Neural cell (in vitro differentiated cells): ENCODE results near the gene SOCS7. TPM values are rescaled to one million over a fixed set of nuclear protein-coding genes. Genes with fewer than 3 reads are reported as not detected.

Experiments
- H2AFZ ChIP-seq: fragments of 200-600, 300-800 bp; sonication (generic), shearing (Covaris generic); 2 replicates; pipeline ENCODE4 v1.6.0; 2014; ENCODE audit warnings: low read depth, mild to moderate bottlenecking, antibody characterized with exemption, low read length, moderate library complexity
- H3F3A ChIP-seq: fragments of 200-600 bp; shearing (Covaris generic); 2 replicates; pipeline ENCODE4 v1.6.1; 2016; ENCODE audit warnings: mild to moderate bottlenecking, moderate library complexity, mixed read lengths, antibody characterized with exemption, low read length; ENCODE audit not compliant: insufficient read depth, poor library complexity, severe bottlenecking
- H3K27ac ChIP-seq: fragments of 200-600, 300-800 bp; sonication (generic), shearing (Covaris generic); 2 replicates; pipeline ENCODE4 v1.5.1; 2014; ENCODE audit warnings: mild to moderate bottlenecking, low read length, moderate library complexity
- H3K27me3 ChIP-seq: fragments of 300-800, 200-600 bp; sonication (generic), shearing (Covaris generic); 2 replicates; pipeline ENCODE4 v1.6.0; 2014; ENCODE audit warnings: mild to moderate bottlenecking, low read depth, low read length, moderate library complexity; ENCODE audit not compliant: insufficient read depth
- H3K36me3 ChIP-seq: fragments of 300-800, 200-600 bp; sonication (generic), shearing (Covaris generic); 2 replicates; pipeline ENCODE4 v1.5.1; 2014; ENCODE audit warnings: mild to moderate bottlenecking, antibody characterized with exemption, low read length, moderate library complexity; ENCODE audit not compliant: insufficient read depth
- H3K4me2 ChIP-seq: fragments of 300-800, 200-600 bp; sonication (generic), shearing (Covaris generic); 2 replicates; pipeline ENCODE4 v1.6.0; 2014; ENCODE audit warnings: mild to moderate bottlenecking, low read length
- H3K4me3 ChIP-seq: fragments of 300-800, 200-600 bp; sonication (generic), shearing (Covaris generic); 2 replicates; pipeline ENCODE4 v1.5.1; 2014; ENCODE audit warnings: mild to moderate bottlenecking, low read length, moderate library complexity
- H3K79me2 ChIP-seq: fragments of 200-600 bp; shearing (Covaris generic); replicated peaks from 2 replicates; pipeline ENCODE4 v1.6.0; 2014; ENCODE audit warnings: mild to moderate bottlenecking, low read length, moderate library complexity; ENCODE audit not compliant: insufficient read depth
- H3K9ac ChIP-seq: fragments of 300-800, 200-600 bp; sonication (generic), shearing (Covaris generic); 2 replicates; pipeline ENCODE4 v1.6.1; 2016; ENCODE audit warnings: mild to moderate bottlenecking, low read length, mixed read lengths
- H3K9me2 ChIP-seq: fragments of 200-600 bp; shearing (Covaris generic); 2 replicates; pipeline ENCODE4 v1.6.1; 2016; ENCODE audit warnings: mild to moderate bottlenecking, low read length, mixed read lengths; ENCODE audit not compliant: insufficient read depth
- H3K9me3 ChIP-seq: fragments of 200-600, 300-800 bp; sonication (generic), shearing (Covaris generic); 2 replicates; pipeline ENCODE4 v1.6.1; 2016; ENCODE audit warnings: mild to moderate bottlenecking, mixed run types, low read length, moderate library complexity, mixed read lengths
- H4K20me1 ChIP-seq: fragments of 200-600 bp; shearing (Covaris generic); 2 replicates; pipeline ENCODE4 v1.6.1; 2016; ENCODE audit warnings: mild to moderate bottlenecking, mixed run types; ENCODE audit not compliant: insufficient read depth
- EP300 ChIP-seq: fragments of 450-650 bp; conservative IDR thresholded peaks from 2 replicates; pipeline ENCODE4 v1.6.1; 2014; ENCODE audit warnings: antibody characterized with exemption, mild to moderate bottlenecking, moderate library complexity; ENCODE audit not compliant: poor library complexity, severe bottlenecking
- EZH2 ChIP-seq: fragments of 200-600, 300-800 bp; shearing (Covaris generic), sonication (generic); IDR thresholded peaks from 2 replicates; pipeline ENCODE4 v1.6.1; 2014; ENCODE audit warnings: antibody characterized with exemption, low read length, borderline replicate concordance, mild to moderate bottlenecking; ENCODE audit not compliant: insufficient read depth, poor library complexity, severe bottlenecking
- MXI1 ChIP-seq: fragments of 450-650 bp; conservative IDR thresholded peaks from 2 replicates; pipeline ENCODE4 v1.6.1; 2014; ENCODE audit warnings: antibody characterized with exemption, mild to moderate bottlenecking; ENCODE audit not compliant: poor library complexity, severe bottlenecking
- POLR2AphosphoS5 ChIP-seq: IDR thresholded peaks from 2 replicates; pipeline ENCODE4 v1.6.1; 2012
- RAD21 ChIP-seq: fragments of 450-650 bp; conservative IDR thresholded peaks from 2 replicates; pipeline ENCODE4 v1.6.1; 2014; ENCODE audit warnings: antibody characterized with exemption, mild to moderate bottlenecking, moderate library complexity
- SMC3 ChIP-seq: fragments of 450-650 bp; conservative IDR thresholded peaks from 2 replicates; pipeline ENCODE4 v1.6.1; 2014; ENCODE audit warnings: antibody characterized with exemption, mild to moderate bottlenecking, moderate library complexity; ENCODE audit not compliant: poor library complexity
- TAF1 ChIP-seq: IDR thresholded peaks from 2 replicates; pipeline ENCODE4 v1.6.1; 2012; ENCODE audit warnings: low read depth
- polyA plus RNA-seq: library from polyadenylated mRNA; depleted of rRNA; stranded (reverse); fragments of >200 nt; gene quantifications from 2 replicates; pipeline ENCODE4 v1.2.3, GENCODE V29; 2014
- TF ChIP-seq, protein P1 (sequence below): IDR thresholded peaks from 2 replicates; pipeline ENCODE4 v1.6.1; 2012; ENCODE audit warnings: borderline replicate concordance
- TF ChIP-seq, protein P2 (sequence below): fragments of 450-650 bp; IDR thresholded peaks from 2 replicates; pipeline ENCODE4 v1.5.1; 2014; ENCODE audit warnings: antibody characterized with exemption, mild to moderate bottlenecking, moderate library complexity; ENCODE audit not compliant: poor library complexity, severe bottlenecking

Gene SOCS7
- polyA plus RNA-seq, 1 donor from 2014 or later, result 23.7 TPM

DNA sequence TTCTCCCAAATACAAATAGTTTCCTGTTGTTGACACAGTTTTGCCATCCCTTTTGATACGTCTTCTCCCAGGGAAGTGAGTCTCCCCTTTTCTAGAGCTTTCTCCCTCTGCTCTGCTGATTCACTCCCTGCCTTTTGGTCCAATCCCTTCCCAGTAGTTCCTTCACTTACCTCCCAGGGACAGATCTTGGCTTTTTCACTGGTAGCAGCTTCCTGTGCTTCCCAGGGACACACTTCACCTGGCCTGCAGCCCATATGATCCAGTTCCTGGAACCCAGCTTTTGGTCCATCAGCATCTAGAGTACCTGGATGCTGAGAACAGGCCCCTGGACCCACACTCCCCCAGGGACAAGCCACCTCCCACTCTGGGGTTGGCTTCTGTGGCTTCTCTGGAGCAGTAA lies 23.7 kb upstream of the SOCS7 start:
- Histone ChIP-seq H3K9me2 (no peaks in the 10 kb centered on the region), H3K27ac (no peak overlapping the region), H3F3A (no peaks in the 10 kb centered on the region), H3K4me2 (no peak overlapping the region), H3K9ac (no peak overlapping the region), H3K9me3 (no peaks in the 10 kb centered on the region), H3K4me3 (no peak overlapping the region), H3K79me2 (no peaks in the 10 kb centered on the region), H2AFZ (no peak overlapping the region), H3K36me3 (no peaks in the 10 kb centered on the region), H3K27me3 (no peaks in the 10 kb centered on the region), H4K20me1 (no peaks in the 10 kb centered on the region)
- TF ChIP-seq SMC3 (no peak), RAD21 (no peak), MXI1 (no peak), EZH2 (no peak)
- TF ChIP-seq, protein P1, sequence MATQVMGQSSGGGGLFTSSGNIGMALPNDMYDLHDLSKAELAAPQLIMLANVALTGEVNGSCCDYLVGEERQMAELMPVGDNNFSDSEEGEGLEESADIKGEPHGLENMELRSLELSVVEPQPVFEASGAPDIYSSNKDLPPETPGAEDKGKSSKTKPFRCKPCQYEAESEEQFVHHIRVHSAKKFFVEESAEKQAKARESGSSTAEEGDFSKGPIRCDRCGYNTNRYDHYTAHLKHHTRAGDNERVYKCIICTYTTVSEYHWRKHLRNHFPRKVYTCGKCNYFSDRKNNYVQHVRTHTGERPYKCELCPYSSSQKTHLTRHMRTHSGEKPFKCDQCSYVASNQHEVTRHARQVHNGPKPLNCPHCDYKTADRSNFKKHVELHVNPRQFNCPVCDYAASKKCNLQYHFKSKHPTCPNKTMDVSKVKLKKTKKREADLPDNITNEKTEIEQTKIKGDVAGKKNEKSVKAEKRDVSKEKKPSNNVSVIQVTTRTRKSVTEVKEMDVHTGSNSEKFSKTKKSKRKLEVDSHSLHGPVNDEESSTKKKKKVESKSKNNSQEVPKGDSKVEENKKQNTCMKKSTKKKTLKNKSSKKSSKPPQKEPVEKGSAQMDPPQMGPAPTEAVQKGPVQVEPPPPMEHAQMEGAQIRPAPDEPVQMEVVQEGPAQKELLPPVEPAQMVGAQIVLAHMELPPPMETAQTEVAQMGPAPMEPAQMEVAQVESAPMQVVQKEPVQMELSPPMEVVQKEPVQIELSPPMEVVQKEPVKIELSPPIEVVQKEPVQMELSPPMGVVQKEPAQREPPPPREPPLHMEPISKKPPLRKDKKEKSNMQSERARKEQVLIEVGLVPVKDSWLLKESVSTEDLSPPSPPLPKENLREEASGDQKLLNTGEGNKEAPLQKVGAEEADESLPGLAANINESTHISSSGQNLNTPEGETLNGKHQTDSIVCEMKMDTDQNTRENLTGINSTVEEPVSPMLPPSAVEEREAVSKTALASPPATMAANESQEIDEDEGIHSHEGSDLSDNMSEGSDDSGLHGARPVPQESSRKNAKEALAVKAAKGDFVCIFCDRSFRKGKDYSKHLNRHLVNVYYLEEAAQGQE, result no peak
- TF ChIP-seq, protein P2, sequence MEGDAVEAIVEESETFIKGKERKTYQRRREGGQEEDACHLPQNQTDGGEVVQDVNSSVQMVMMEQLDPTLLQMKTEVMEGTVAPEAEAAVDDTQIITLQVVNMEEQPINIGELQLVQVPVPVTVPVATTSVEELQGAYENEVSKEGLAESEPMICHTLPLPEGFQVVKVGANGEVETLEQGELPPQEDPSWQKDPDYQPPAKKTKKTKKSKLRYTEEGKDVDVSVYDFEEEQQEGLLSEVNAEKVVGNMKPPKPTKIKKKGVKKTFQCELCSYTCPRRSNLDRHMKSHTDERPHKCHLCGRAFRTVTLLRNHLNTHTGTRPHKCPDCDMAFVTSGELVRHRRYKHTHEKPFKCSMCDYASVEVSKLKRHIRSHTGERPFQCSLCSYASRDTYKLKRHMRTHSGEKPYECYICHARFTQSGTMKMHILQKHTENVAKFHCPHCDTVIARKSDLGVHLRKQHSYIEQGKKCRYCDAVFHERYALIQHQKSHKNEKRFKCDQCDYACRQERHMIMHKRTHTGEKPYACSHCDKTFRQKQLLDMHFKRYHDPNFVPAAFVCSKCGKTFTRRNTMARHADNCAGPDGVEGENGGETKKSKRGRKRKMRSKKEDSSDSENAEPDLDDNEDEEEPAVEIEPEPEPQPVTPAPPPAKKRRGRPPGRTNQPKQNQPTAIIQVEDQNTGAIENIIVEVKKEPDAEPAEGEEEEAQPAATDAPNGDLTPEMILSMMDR, result no peak

DNA sequence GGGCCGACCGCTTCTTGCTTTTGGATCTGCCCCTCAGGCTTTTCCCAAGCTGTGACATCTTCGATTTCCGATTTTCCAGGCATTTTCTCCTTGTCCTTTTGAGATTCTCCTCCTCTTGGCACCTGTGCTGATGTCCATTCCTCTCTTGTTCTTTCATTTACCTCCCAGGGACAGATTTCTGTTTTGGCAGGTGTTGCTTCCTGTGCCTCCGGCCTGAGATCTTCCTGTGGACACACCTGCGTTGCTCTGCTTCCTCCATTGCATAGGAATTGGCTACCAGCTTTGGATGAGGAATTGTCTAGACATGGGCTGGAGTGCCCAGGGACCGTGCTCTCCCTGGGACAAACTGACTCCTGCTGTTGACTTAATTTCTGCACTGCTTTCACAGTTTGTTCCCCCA lies 23.0 kb upstream of the SOCS7 start:
- H2AFZ ChIP-seq, result no peak overlapping the region
- H3K4me2 ChIP-seq, result no peak overlapping the region
- no peak overlapping the region for H3K9ac ChIP-seq
- H3K9me2 ChIP-seq, result no peaks in the 10 kb centered on the region
- H3K4me3 ChIP-seq, result no peak overlapping the region
- H3K36me3 ChIP-seq, result no peaks in the 10 kb centered on the region
- H3K27me3 ChIP-seq, result no peaks in the 10 kb centered on the region
- no peaks in the 10 kb centered on the region for H3K79me2 ChIP-seq
- no peaks in the 10 kb centered on the region for H3F3A ChIP-seq
- no peaks in the 10 kb centered on the region for H3K9me3 ChIP-seq
- TF ChIP-seq SMC3 (no peak), TAF1 (no peak), RAD21 (no peak), POLR2AphosphoS5 (no peak), EP300 (no peak), MXI1 (no peak), EZH2 (no peak)
- TF ChIP-seq, protein P1, result no peak
- TF ChIP-seq, protein P2, result no peak
- H4K20me1 ChIP-seq, result no peaks in the 10 kb centered on the region
- no peak overlapping the region for H3K27ac ChIP-seq
